Keratinocyte (primary cell): ENCODE data around the gene CD99L2. TPM values are rescaled to one million over a fixed set of nuclear protein-coding genes. Genes with fewer than 3 reads are reported as not detected.

Experiments
- DNase-seq: peaks from one replicate; pipeline ENCODE4 v3.0.0-alpha.2; 2011; ENCODE audit warnings: low read depth, missing footprints, low spot score
- FAIRE-seq: peaks from 2 replicates; lab custom pipeline; 2011; peaks lifted over from hg19 to GRCh38; lab: Jason Lieb, UNC
- H2AFZ ChIP-seq: 2 replicates; pipeline ENCODE4 v1.6.0; 2012; ENCODE audit warnings: low read length, control low read depth, inconsistent platforms; ENCODE audit not compliant: control insufficient read depth
- H3K27ac ChIP-seq: 2 replicates; pipeline ENCODE4 v1.5.1; 2011; ENCODE audit warnings: low read length; ENCODE audit not compliant: control insufficient read depth, insufficient read depth
- H3K27me3 ChIP-seq: 3 replicates; pipeline ENCODE4 v1.6.0; 2011; ENCODE audit warnings: low read length; ENCODE audit not compliant: control insufficient read depth, insufficient read depth; ENCODE audit errors: extremely low read depth
- H3K36me3 ChIP-seq, 2 experiments: 2 replicates in 1 of 2; 3 replicates in 1 of 2; pipeline ENCODE4 v1.5.1; 2011; ENCODE audit warnings: low read length in 2 of 2, mild to moderate bottlenecking in 1 of 2; ENCODE audit not compliant: control insufficient read depth in 2 of 2, insufficient read depth in 2 of 2; ENCODE audit errors: extremely low read depth in 1 of 2
- H3K4me1 ChIP-seq: 3 replicates; pipeline ENCODE4 v1.5.1; 2011; ENCODE audit warnings: low read length; ENCODE audit not compliant: control insufficient read depth, insufficient read depth; ENCODE audit errors: extremely low read depth
- H3K4me2 ChIP-seq: 3 replicates; pipeline ENCODE4 v1.6.0; 2011; ENCODE audit warnings: low read depth, low read length; ENCODE audit not compliant: control insufficient read depth, insufficient read depth; ENCODE audit errors: extremely low read depth
- H3K4me3 ChIP-seq, 3 experiments: fragments of 200-600 bp in 1 of 3; sonication (generic) in 1 of 3; 2 replicates in 2 of 3; 3 replicates in 1 of 3; pipeline ENCODE4 v1.5.1; 2011 to 2016; ENCODE audit warnings: low read length in 3 of 3, mild to moderate bottlenecking in 3 of 3, control low read depth in 2 of 3, inconsistent platforms in 1 of 3, low read depth in 1 of 3, mixed read lengths in 1 of 3, mixed run types in 1 of 3, moderate library complexity in 1 of 3; ENCODE audit not compliant: control insufficient read depth in 2 of 3, insufficient read depth in 2 of 3; ENCODE audit errors: extremely low read depth in 1 of 3
- H3K79me2 ChIP-seq: 2 replicates; pipeline ENCODE4 v1.6.0; 2012; ENCODE audit warnings: low read length; ENCODE audit not compliant: control insufficient read depth, insufficient read depth
- H3K9ac ChIP-seq: 3 replicates; pipeline ENCODE4 v1.6.0; 2011; ENCODE audit warnings: low read length; ENCODE audit not compliant: control insufficient read depth, insufficient read depth; ENCODE audit errors: extremely low read depth
- H3K9me1 ChIP-seq: 3 replicates; pipeline ENCODE4 v1.6.0; 2011; ENCODE audit warnings: low read length; ENCODE audit not compliant: control insufficient read depth, insufficient read depth; ENCODE audit errors: extremely low read depth
- H3K9me3 ChIP-seq: 2 replicates; pipeline ENCODE4 v1.5.1; 2012; ENCODE audit warnings: low read depth, low read length; ENCODE audit not compliant: control insufficient read depth
- H4K20me1 ChIP-seq: 3 replicates; pipeline ENCODE4 v1.6.0; 2011; ENCODE audit warnings: low read length; ENCODE audit not compliant: control insufficient read depth, insufficient read depth; ENCODE audit errors: extremely low read depth
- CTCF ChIP-seq, 3 experiments: IDR thresholded peaks in 1 of 3; conservative IDR thresholded peaks in 1 of 3; optimal IDR thresholded peaks in 1 of 3; 2 replicates in 2 of 3; 3 replicates in 1 of 3; pipeline versions ENCODE3 to v1.5.1; 2011; ENCODE audit warnings: low read length in 3 of 3, mild to moderate bottlenecking in 3 of 3, moderate library complexity in 2 of 3, control low read depth in 1 of 3, inconsistent platforms in 1 of 3; ENCODE audit not compliant: insufficient read depth in 2 of 3; ENCODE audit errors: extremely low read depth in 1 of 3
- EZH2 ChIP-seq: IDR thresholded peaks from one replicate; pipeline ENCODE4 v1.6.1; 2012; ENCODE audit warnings: inconsistent platforms, mild to moderate bottlenecking, low read length, moderate library complexity
- dilution Hi-C: fragments of 300-500 bp; cut with MboI; formaldehyde crosslinking; loops from one replicate; pipeline ENCODE4 v1.7.0; 2020; ENCODE audit warnings: low sequenced_read_pairs; ENCODE audit not compliant: extremely low pct_ligation_motif_present
- polyA plus RNA-seq, 5 experiments: library from polyadenylated mRNA; depleted of rRNA in 3 of 5; stranded (reverse) in 3 of 5; stranded (forward) in 1 of 5; unstranded in 1 of 5; fragments of >200 nt; gene quantifications; 1 replicate in 1 of 5; 2 replicates in 3 of 5; 3 replicates in 1 of 5; pipeline versions ENCODE4 v1.2.1 to v1.2.3, GENCODE V29; 2011 to 2012; ENCODE audit warnings: missing spikeins in 2 of 5, low read depth in 1 of 5, low replicate concordance in 1 of 5

The CD99L2 gene
- polyA plus RNA-seq, 1 donor (not counting 4 experiments of a cell fraction or from before 2014, with no cell fraction given) = 14.4 TPM

- Histone ChIP-seq H3K79me2 (no peaks in the 10 kb centered on the region), H3K9ac (no peak overlapping the region), H2AFZ (no peak overlapping the region), H3K27ac (no peak overlapping the region), H3K4me1 (no peaks in the 10 kb centered on the region), H3K36me3 (peaks cover 2 to 11% of the 10 kb centered on the region in 2 experiments), H3K4me2 (no peak overlapping the region), H3K27me3 (no peaks in the 10 kb centered on the region), H3K9me3 (no peaks in the 10 kb centered on the region), H3K9me1 (no peaks in the 10 kb centered on the region), H3K4me3 (no peak overlapping the region), H4K20me1 (no peaks in the 10 kb centered on the region)
- TF ChIP-seq CTCF (optimal IDR thresholded peaks at IDR 0.05 in 1 of 3, IDR thresholded peaks at IDR 0.05 in 1 of 3, conservative IDR thresholded peaks at IDR 0.05 in 1 of 3; ENCODE audit: extremely low read depth in 1 of 3, insufficient read depth in 2 of 3, low read length in 3 of 3) (no peak), EZH2 (no peak)
- dilution Hi-C loops = no loop called here
- no peak for FAIRE-seq
- no peak for DNase-seq
Measured at GRCh38 chrX:150792949-150793527, 105.4 kb downstream of the CD99L2 start.

DNA sequence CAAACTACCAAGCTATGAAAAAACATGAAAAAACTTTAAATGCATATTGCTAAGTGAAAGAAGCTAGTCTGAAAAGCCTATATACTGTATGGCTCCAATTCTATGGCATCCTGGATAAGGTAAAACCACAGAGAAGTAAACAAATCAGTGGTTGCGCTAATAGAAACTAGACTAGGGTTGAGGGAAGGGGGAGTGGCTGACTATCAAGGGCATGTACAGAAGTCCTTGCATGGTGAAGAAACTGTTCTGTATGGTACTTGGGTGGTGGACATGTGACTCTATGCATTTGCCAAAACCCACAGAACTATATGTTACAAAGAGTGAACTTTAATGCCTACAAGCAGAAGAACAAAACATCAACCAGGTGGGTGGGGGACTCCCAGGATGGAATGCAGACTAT is 108.4 kb downstream of the CD99L2 start:
- H3K4me3 ChIP-seq = no peak overlapping the region
- no peak for TF ChIP-seq CTCF (optimal IDR thresholded peaks at IDR 0.05 in 1 of 3, IDR thresholded peaks at IDR 0.05 in 1 of 3, conservative IDR thresholded peaks at IDR 0.05 in 1 of 3; ENCODE audit: extremely low read depth in 1 of 3, insufficient read depth in 2 of 3, low read length in 3 of 3)
- no peak for TF ChIP-seq EZH2
- FAIRE-seq = no peak

More for the DNA sequence above, 108.4 kb downstream of the CD99L2 start:
- Histone ChIP-seq H3K9ac (no peak overlapping the region), H4K20me1 (no peaks in the 10 kb centered on the region), H3K9me1 (no peaks in the 10 kb centered on the region), H2AFZ (no peak overlapping the region), H3K27ac (no peak overlapping the region), H3K4me1 (no peaks in the 10 kb centered on the region), H3K79me2 (no peaks in the 10 kb centered on the region), H3K36me3 (peaks cover 2 to 11% of the 10 kb centered on the region in 2 experiments), H3K27me3 (no peaks in the 10 kb centered on the region), H3K9me3 (no peaks in the 10 kb centered on the region), H3K4me2 (no peak overlapping the region)
- dilution Hi-C loops = no loop called here
- no peak for DNase-seq
